ENCODE data around the gene RUNX3. TPM values are rescaled to one million over a fixed set of nuclear protein-coding genes. Genes with fewer than 3 reads are reported as not detected.

Gene RUNX3
- total RNA-seq, 1 experiment from 2014 or later, result 1.5 TPM

DNA sequence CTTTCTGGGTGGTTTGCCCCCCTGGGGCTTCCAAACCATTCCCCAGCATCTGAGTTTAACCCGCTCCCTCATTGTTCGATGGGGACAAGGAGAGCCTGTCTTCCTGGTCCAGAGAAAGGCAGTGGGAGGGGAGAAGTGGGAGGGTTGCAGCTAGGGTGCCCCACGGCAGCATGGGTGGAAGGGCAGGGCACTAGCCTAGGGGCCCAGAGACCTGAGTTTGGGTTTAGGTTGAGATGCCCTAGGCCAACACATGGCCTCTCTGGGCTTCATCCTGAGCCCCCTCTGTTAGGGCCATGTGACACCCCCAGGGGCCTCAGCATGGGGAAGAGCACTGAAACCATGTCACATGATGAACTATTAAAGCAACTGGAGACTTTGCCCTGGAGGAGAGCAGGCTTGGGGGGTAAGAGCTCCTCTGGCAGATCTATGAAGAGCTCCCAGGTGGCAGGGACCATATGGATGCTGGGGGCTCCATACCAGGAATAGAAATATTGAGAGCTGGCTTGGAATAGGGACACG, 9.7 kb upstream of the RUNX3 start:
- ChIA-PET CTCF (interaction anchor here (0.9 to 1.1 kb wide), 3 partner anchors 14 to 86 kb away, joined by 3 to 6 read pairs (median 4); no protein-coding TSS in a partner anchor), POLR2A (no interaction called here)
- Mint-ChIP-seq H3K36me3 (no peaks in the 10 kb centered on the region), H3K4me1 (peaks cover 21% of the 10 kb centered on the region), H3K27me3 (ENCODE audit: low read depth) (peaks cover 15% of the 10 kb centered on the region), H3K9me3 (no peaks in the 10 kb centered on the region), H3K27ac (no peak overlapping the region), H3K4me3 (no peak overlapping the region)
- no peak for ATAC-seq
- no peak for DNase-seq (ENCODE audit: low spot score)
- TF ChIP-seq, protein P1, sequence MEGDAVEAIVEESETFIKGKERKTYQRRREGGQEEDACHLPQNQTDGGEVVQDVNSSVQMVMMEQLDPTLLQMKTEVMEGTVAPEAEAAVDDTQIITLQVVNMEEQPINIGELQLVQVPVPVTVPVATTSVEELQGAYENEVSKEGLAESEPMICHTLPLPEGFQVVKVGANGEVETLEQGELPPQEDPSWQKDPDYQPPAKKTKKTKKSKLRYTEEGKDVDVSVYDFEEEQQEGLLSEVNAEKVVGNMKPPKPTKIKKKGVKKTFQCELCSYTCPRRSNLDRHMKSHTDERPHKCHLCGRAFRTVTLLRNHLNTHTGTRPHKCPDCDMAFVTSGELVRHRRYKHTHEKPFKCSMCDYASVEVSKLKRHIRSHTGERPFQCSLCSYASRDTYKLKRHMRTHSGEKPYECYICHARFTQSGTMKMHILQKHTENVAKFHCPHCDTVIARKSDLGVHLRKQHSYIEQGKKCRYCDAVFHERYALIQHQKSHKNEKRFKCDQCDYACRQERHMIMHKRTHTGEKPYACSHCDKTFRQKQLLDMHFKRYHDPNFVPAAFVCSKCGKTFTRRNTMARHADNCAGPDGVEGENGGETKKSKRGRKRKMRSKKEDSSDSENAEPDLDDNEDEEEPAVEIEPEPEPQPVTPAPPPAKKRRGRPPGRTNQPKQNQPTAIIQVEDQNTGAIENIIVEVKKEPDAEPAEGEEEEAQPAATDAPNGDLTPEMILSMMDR (IDR thresholded peaks at IDR 0.05), result no peak
- TF ChIP-seq SP1 (CRISPR knock-in tag; conservative IDR thresholded peaks at IDR 0.05), result no peak
- TF ChIP-seq RELA (CRISPR knock-in tag; IDR thresholded peaks at IDR 0.05; ENCODE audit: borderline replicate concordance), result no peak
- no peak for TF ChIP-seq ZNF317 (CRISPR knock-in tag; IDR thresholded peaks at IDR 0.05; ENCODE audit: borderline replicate concordance, low read depth)
- TF ChIP-seq TP53 (CRISPR knock-in tag; IDR thresholded peaks at IDR 0.05), result no peak
- TF ChIP-seq, protein P2, sequence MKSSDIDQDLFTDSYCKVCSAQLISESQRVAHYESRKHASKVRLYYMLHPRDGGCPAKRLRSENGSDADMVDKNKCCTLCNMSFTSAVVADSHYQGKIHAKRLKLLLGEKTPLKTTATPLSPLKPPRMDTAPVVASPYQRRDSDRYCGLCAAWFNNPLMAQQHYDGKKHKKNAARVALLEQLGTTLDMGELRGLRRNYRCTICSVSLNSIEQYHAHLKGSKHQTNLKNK (CRISPR knock-in tag; IDR thresholded peaks at IDR 0.05), result no peak
- no peak for TF ChIP-seq ZNF219 (CRISPR knock-in tag; IDR thresholded peaks at IDR 0.05; ENCODE audit: borderline replicate concordance)
- no peak for TF ChIP-seq NFATC4 (CRISPR knock-in tag; IDR thresholded peaks at IDR 0.05)
- TF ChIP-seq, protein P3, sequence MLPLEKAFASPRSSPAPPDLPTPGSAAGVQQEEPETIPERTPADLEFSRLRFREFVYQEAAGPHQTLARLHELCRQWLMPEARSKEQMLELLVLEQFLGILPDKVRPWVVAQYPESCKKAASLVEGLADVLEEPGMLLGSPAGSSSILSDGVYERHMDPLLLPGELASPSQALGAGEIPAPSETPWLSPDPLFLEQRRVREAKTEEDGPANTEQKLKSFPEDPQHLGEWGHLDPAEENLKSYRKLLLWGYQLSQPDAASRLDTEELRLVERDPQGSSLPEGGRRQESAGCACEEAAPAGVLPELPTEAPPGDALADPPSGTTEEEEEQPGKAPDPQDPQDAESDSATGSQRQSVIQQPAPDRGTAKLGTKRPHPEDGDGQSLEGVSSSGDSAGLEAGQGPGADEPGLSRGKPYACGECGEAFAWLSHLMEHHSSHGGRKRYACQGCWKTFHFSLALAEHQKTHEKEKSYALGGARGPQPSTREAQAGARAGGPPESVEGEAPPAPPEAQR (CRISPR knock-in tag; IDR thresholded peaks at IDR 0.05), result no peak

DNA sequence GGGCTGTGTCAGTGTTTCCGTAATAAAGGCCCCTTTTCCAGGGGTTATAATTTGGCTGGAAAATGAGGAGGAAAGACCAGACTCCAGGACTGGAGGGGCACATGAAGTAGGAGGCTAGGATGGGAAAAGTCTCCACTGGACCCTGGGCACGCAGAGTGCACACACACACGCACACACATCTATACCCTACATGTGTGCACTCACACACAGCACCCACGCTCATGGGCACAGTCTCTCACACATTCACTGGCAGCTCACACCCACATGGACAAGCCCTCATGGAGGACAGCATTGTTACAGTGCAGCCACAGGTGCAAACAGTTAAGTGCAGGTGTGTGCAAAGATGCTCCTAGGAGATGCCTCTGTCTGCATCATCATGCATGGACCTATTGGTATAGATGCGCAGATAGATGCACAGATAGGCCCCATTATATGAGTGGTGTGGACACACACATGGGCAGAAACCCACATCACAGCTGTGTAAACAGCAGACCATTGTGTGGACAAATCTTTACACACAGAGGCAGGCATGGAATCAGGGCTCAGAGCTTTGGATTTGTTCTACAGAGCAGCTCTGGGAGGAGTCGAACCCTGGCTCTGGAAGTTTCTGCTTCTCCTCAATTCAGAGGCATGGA, 9.1 kb upstream of the RUNX3 start:
- DNase-seq (ENCODE audit: low spot score), result no peak
- no peaks in the 10 kb centered on the region for H3K9me3 Mint-ChIP-seq
- no peak for ATAC-seq
- POLR2A ChIA-PET, result no interaction called here
- no peak overlapping the region for H3K27ac Mint-ChIP-seq
- no peak overlapping the region for H3K4me3 Mint-ChIP-seq
- CTCF ChIA-PET, result interaction anchor here (1.0 kb wide), 1 partner anchor 103 kb away, joined by 4 read pairs; no protein-coding TSS in a partner anchor
- no peaks in the 10 kb centered on the region for H3K36me3 Mint-ChIP-seq
- peaks cover 27% of the 10 kb centered on the region for H3K4me1 Mint-ChIP-seq
- H3K27me3 Mint-ChIP-seq (ENCODE audit: low read depth), result peaks cover 21% of the 10 kb centered on the region
- TF ChIP-seq ZNF138 (CRISPR knock-in tag; conservative IDR thresholded peaks at IDR 0.05), result no peak
- TF ChIP-seq GABPB1 (CRISPR knock-in tag; IDR thresholded peaks at IDR 0.05), result no peak
- TF ChIP-seq TCF7 (CRISPR knock-in tag; IDR thresholded peaks at IDR 0.05; ENCODE audit: low read depth), result no peak
- no peak for TF ChIP-seq ELF4 (CRISPR knock-in tag; IDR thresholded peaks at IDR 0.05; ENCODE audit: low read depth)
- no peak for TF ChIP-seq SMAD3 (CRISPR knock-in tag; IDR thresholded peaks at IDR 0.05; ENCODE audit: borderline replicate concordance)
- no peak for TF ChIP-seq TEAD1 (CRISPR knock-in tag; IDR thresholded peaks at IDR 0.05)
- TF ChIP-seq TP53 (CRISPR knock-in tag; IDR thresholded peaks at IDR 0.05), result no peak
- TF ChIP-seq EMX1 (CRISPR knock-in tag; IDR thresholded peaks at IDR 0.05), result no peak

DNA sequence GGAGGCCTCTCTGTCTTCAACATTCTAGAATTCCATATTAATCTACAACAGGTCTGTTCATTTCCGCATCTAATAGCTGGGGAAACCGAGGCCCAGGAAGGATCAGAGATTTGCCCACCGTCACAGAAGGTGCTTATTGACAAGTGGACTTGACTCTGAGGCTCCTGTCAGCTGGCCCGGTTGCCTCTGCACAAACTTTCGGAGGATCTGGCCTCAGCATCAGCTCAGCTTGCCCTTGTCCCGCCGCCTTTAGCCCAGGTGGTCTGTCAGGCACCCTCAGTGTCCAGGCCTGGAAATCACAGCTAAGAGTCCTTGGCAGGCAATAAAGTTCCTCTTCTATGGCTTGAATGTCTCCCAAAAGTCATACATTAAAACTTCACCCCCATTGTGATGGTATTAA, 8.2 kb upstream of the RUNX3 start:
- Mint-ChIP-seq H3K9me3 (no peaks in the 10 kb centered on the region), H3K36me3 (no peaks in the 10 kb centered on the region), H3K4me3 (no peak overlapping the region), H3K27ac (no peak overlapping the region), H3K4me1 (peaks cover 36% of the 10 kb centered on the region), H3K27me3 (ENCODE audit: low read depth) (peaks cover 30% of the 10 kb centered on the region)
- TF ChIP-seq, protein P4, sequence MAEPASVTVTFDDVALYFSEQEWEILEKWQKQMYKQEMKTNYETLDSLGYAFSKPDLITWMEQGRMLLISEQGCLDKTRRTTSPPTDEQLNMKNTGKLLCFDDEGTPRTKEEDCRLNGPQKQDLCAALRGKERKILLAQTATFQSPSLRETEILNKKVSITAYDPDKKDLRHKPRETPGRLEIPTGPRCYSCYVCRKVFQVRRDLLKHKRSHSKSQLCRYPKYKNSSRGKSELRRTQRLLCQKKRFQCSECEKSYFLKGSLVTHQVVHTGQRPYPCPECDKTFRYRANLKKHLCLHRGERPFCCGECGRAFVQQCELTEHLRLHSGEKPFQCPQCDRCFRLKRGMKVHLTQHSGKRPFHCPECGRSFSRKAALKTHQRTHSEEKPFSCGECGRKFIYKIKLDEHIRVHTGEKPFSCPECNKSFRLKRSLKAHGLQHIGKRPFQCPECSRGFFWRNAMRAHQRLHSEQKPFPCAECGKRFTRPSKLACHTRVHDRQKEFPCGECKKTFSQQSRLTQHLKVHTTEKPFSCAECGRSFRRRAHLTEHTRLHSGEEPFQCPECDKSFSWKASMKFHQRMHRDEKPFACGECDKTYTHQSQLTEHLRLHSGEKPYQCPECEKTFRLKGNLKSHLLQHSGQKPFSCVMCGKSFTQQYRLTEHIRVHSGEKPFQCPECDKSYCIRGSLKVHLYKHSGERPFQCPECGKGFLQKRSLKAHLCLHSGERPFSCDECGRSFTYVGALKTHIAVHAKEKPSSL (CRISPR knock-in tag; conservative IDR thresholded peaks at IDR 0.05), result no peak
- no peak for TF ChIP-seq ZNF396 (CRISPR knock-in tag; IDR thresholded peaks at IDR 0.05; ENCODE audit: borderline replicate concordance)
- TF ChIP-seq, protein P2 (CRISPR knock-in tag; IDR thresholded peaks at IDR 0.05), result no peak
- no peak for TF ChIP-seq TCF7 (CRISPR knock-in tag; IDR thresholded peaks at IDR 0.05; ENCODE audit: low read depth)
- ChIA-PET CTCF (interaction anchor here (1.0 to 1.1 kb wide), 2 partner anchors 40 to 104 kb away, joined by 3 to 4 read pairs; no protein-coding TSS in a partner anchor), POLR2A (interaction anchor here (0.6 kb wide), 1 partner anchor 263 kb away, joined by 5 read pairs; no protein-coding TSS in a partner anchor)
- DNase-seq (ENCODE audit: low spot score) (no peak), ATAC-seq (no peak)

Data from WTC11 (cell line).